ENCODE measurements around the gene DHRS7B.

DNA sequence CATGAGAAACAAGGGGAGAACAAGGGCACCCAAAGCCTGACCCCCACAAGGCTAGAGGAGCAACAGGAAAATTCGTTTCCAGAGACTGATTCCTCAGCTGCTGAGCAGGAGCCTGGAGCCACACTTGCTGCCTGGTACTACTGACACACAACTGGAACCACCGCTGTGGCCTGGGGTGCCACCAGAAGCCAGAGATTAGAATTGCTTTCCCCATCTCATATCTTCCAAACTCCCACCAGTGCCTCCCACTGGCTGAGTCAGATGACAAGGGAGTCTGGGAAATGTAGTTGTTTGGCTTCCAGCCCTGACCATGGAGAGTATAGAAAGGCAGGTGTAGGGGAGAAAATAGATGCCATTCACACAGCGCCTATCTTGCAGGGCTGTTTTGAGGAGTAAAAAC is 91.3 kb downstream of the DHRS7B start:
- TF ChIP-seq CTCF (conservative IDR thresholded peaks at IDR 0.05; ENCODE audit: low read depth, low read length) (0 out of 2 replicates have a peak, but pooled peaks have one; percentile 24), EZH2 (IDR thresholded peaks at IDR 0.05; ENCODE audit: borderline replicate concordance, low read depth, low read length, poor library complexity, severe bottlenecking) (no peak)

Measured in A673 (cell line).